Measurements from ENCODE around the gene TNRC18. TPM values are rescaled to one million over a fixed set of nuclear protein-coding genes. Genes with fewer than 3 reads are reported as not detected.

The TNRC18 gene
- total RNA-seq, 2 donors from 2014 or later = 84.0 to 90.9 TPM

GRCh38 chr7:5469375-5470166, 45.9 kb upstream of the TNRC18 start:
- intact Hi-C loops (cut with DNase I) = no loop called here
- DNase-seq = no peak
- no peak overlapping the region for H3K9ac ChIP-seq (ENCODE audit: low read depth in 2 of 2, low read length in 2 of 2)
- no peaks in the 10 kb centered on the region for H3K9me3 ChIP-seq
- TF ChIP-seq CTCF (IDR thresholded peaks at IDR 0.05) = no peak
- H3K4me1 ChIP-seq = no peaks in the 10 kb centered on the region
- H3K4me3 ChIP-seq = no peak overlapping the region
- H3K27me3 ChIP-seq = no peaks in the 10 kb centered on the region
- no peaks in the 10 kb centered on the region for H3K36me3 ChIP-seq
- no peak overlapping the region for H3K27ac ChIP-seq

GRCh38 chr7:5467645-5468044, 44.0 kb upstream of the TNRC18 start:
- no peak for TF ChIP-seq CTCF (IDR thresholded peaks at IDR 0.05)
- no peaks in the 10 kb centered on the region for H3K9me3 ChIP-seq
- intact Hi-C loops (cut with DNase I) = no loop called here
- H3K36me3 ChIP-seq = no peaks in the 10 kb centered on the region
- H3K27ac ChIP-seq = no peak overlapping the region
- no peak overlapping the region for H3K4me3 ChIP-seq
- DNase-seq = no peak
- H3K4me1 ChIP-seq = no peaks in the 10 kb centered on the region
- no peaks in the 10 kb centered on the region for H3K27me3 ChIP-seq
- no peak overlapping the region for H3K9ac ChIP-seq (ENCODE audit: low read depth in 2 of 2, low read length in 2 of 2)

GRCh38 chr7:5466551-5466950, 42.9 kb upstream of the TNRC18 start:
- no peaks in the 10 kb centered on the region for H3K36me3 ChIP-seq
- H3K27ac ChIP-seq = no peak overlapping the region
- H3K9me3 ChIP-seq = no peaks in the 10 kb centered on the region
- DNase-seq = no peak
- no peaks in the 10 kb centered on the region for H3K4me1 ChIP-seq
- TF ChIP-seq CTCF (IDR thresholded peaks at IDR 0.05) = no peak
- no peak overlapping the region for H3K4me3 ChIP-seq
- intact Hi-C loops (cut with DNase I) = no loop called here
- no peak overlapping the region for H3K9ac ChIP-seq (ENCODE audit: low read depth in 2 of 2, low read length in 2 of 2)
- no peaks in the 10 kb centered on the region for H3K27me3 ChIP-seq

DNA sequence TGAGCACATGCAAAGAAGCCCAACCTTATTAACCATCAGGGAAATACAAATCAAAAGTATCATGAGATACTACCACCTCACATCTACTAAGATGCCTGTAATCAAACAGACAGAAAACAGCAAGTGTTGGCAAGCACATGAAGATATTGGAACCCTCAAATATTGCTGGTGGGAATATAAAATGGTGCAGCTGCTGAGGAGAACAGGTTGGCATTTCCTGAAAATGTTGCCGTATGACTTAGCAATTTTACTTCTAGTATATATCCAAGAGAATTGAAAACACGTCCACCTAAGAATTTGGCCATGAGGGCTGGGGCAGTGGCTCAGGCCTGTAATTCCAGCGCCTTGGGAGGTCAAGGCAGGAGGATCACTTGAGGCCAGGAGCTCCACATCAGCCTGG, 39.4 kb upstream of the TNRC18 start:
- Histone ChIP-seq H3K4me1 (no peaks in the 10 kb centered on the region), H3K4me3 (no peak overlapping the region), H3K27me3 (no peaks in the 10 kb centered on the region), H3K27ac (no peak overlapping the region), H3K9ac (ENCODE audit: low read depth in 2 of 2, low read length in 2 of 2) (no peak overlapping the region), H3K9me3 (no peaks in the 10 kb centered on the region), H3K36me3 (no peaks in the 10 kb centered on the region)
- no peak for DNase-seq
- TF ChIP-seq CTCF (IDR thresholded peaks at IDR 0.05) = no peak
- intact Hi-C loops (cut with DNase I) = no loop called here

GRCh38 chr7:5462216-5462615, 38.6 kb upstream of the TNRC18 start:
- Histone ChIP-seq H3K27ac (no peak overlapping the region), H3K4me3 (no peak overlapping the region), H3K4me1 (no peaks in the 10 kb centered on the region), H3K36me3 (no peaks in the 10 kb centered on the region), H3K27me3 (no peaks in the 10 kb centered on the region), H3K9ac (ENCODE audit: low read depth in 2 of 2, low read length in 2 of 2) (no peak overlapping the region), H3K9me3 (no peaks in the 10 kb centered on the region)
- no peak for TF ChIP-seq CTCF (IDR thresholded peaks at IDR 0.05)
- intact Hi-C loops (cut with DNase I) = no loop called here
- no peak for DNase-seq
